Stimulated activated CD4-positive, alpha-beta T cell treated with anti-CD3 and anti-CD28 coated beads, Interleukin-15, amount 100 ng/mL, for 48 hours (primary cell): ENCODE measurements around the gene ITK.

ENCODE experiments used
- DNase-seq, 2 donors: peaks; one replicate each; pipeline ENCODE4 v3.0.0-alpha.2; 2020; ENCODE audit warnings: low read depth in 2 of 2

Gene ITK

GRCh38 chr5:157180374-157181264 is at the start of gene ITK:
TSS of gene ITK (plus strand) at chr5:157180840. CDS start at chr5:157180978, 138 bp downstream.
- no peak for DNase-seq

GRCh38 chr5:157130925-157131324 is 49.7 kb upstream of the ITK start:
- DNase-seq: no peak

GRCh38 chr5:157132281-157132612 is 48.4 kb upstream of the ITK start:
- no peak for DNase-seq

GRCh38 chr5:157137691-157138090 is 42.9 kb upstream of the ITK start:
- no peak for DNase-seq

GRCh38 chr5:157142317-157143126 is 38.1 kb upstream of the ITK start, which contains the start of gene MED7:
TSS of gene MED7 (minus strand) at chr5:157142865. CDS start at chr5:157139431, 3,434 bp downstream.
- DNase-seq: peak; percentile 89

- DNase-seq: peak; percentile 36 to 50
Measured at GRCh38 chr5:157143127-157143971, 37.3 kb upstream of the ITK start.

- peak; percentile 60 to 84 for DNase-seq
Measured at GRCh38 chr5:157148734-157149615, 31.7 kb upstream of the ITK start.

GRCh38 chr5:157150995-157151394 is 29.6 kb upstream of the ITK start:
- no peak for DNase-seq

GRCh38 chr5:157155297-157155696 is 25.3 kb upstream of the ITK start:
- DNase-seq: no peak

GRCh38 chr5:157157293-157157891 is 23.2 kb upstream of the ITK start:
- DNase-seq: no peak

GRCh38 chr5:157159209-157159751 is 21.4 kb upstream of the ITK start:
- DNase-seq: no peak

- DNase-seq: no peak
Measured at GRCh38 chr5:157160001-157160400, 20.6 kb upstream of the ITK start.

- no peak for DNase-seq
Measured at GRCh38 chr5:157161996-157162395, 18.6 kb upstream of the ITK start.

GRCh38 chr5:157162919-157163510 is 17.6 kb upstream of the ITK start:
- no peak for DNase-seq

GRCh38 chr5:157164521-157164920 is 16.1 kb upstream of the ITK start:
- no peak for DNase-seq

GRCh38 chr5:157165261-157165660 is 15.4 kb upstream of the ITK start:
- no peak for DNase-seq

GRCh38 chr5:157165668-157166067 is 15.0 kb upstream of the ITK start:
- DNase-seq: no peak

- DNase-seq: no peak
Measured at GRCh38 chr5:157166214-157167213, 14.1 kb upstream of the ITK start, which contains the start of gene GARIN3. TSS of gene GARIN3 (minus strand) at chr5:157166264. CDS start at chr5:157166168, 96 bp downstream.
